Spleen (tissue), 11 donors: ENCODE measurements around the gene RAB39B. TPM values are rescaled to one million over a fixed set of nuclear protein-coding genes. Genes with fewer than 3 reads are reported as not detected.

ENCODE experiments used
- DNase-seq: peaks from one replicate; pipeline ENCODE4 v3.0.0-alpha.2; 2020
- H3K27ac ChIP-seq, 8 donors: fragments of 200-600 bp; sonication (generic) in 7 of 8; 1 replicate in 4 of 8; 2 replicates in 4 of 8; pipeline versions ENCODE4 v1.5.0 to v1.8.0; 2016 to 2021; ENCODE audit warnings: inconsistent platforms in 4 of 8, mild to moderate bottlenecking in 4 of 8, moderate library complexity in 1 of 8
- H3K27me3 ChIP-seq, 7 donors: fragments of 200-600 bp; sonication (generic) in 6 of 7; replicated peaks in 1 of 7; 1 replicate in 4 of 7; 2 replicates in 3 of 7; pipeline versions ENCODE4 v1.5.0 to v1.8.0; 2016 to 2021; ENCODE audit warnings: inconsistent platforms in 3 of 7, mild to moderate bottlenecking in 1 of 7
- H3K36me3 ChIP-seq, 6 donors: fragments of 200-600 bp; sonication (generic) in 5 of 6; 1 replicate in 4 of 6; 2 replicates in 2 of 6; pipeline versions ENCODE4 v1.5.0 to v1.8.0; 2016 to 2021; ENCODE audit warnings: inconsistent platforms in 2 of 6
- H3K4me1 ChIP-seq, 6 donors: fragments of 200-600 bp; sonication (generic) in 5 of 6; 1 replicate in 3 of 6; 2 replicates in 3 of 6; pipeline versions ENCODE4 v1.5.0 to v1.8.0; 2016 to 2021; ENCODE audit warnings: inconsistent platforms in 3 of 6
- H3K4me3 ChIP-seq, 8 donors: fragments of 200-600 bp; sonication (generic) in 7 of 8; 1 replicate in 4 of 8; 2 replicates in 4 of 8; pipeline versions ENCODE4 v1.5.0 to v1.8.0; 2016 to 2021; ENCODE audit warnings: inconsistent platforms in 4 of 8, mild to moderate bottlenecking in 4 of 8, moderate library complexity in 2 of 8
- H3K9me3 ChIP-seq, 8 donors: fragments of 200-600 bp; sonication (generic) in 7 of 8; 1 replicate in 4 of 8; 2 replicates in 4 of 8; pipeline versions ENCODE4 v1.5.0 to v1.8.0; 2016 to 2021; ENCODE audit warnings: inconsistent platforms in 4 of 8
- CTCF ChIP-seq, 11 experiments: fragments of 200-600 bp in 7 of 11; fragments of 450-650 bp in 4 of 11; sonication (generic) in 4 of 11; IDR thresholded peaks in 8 of 11; conservative IDR thresholded peaks in 3 of 11; 1 replicate in 7 of 11; 2 replicates in 4 of 11; pipeline versions ENCODE4 v1.4.0 to v1.8.0; 2016 to 2021; ENCODE audit warnings: antibody characterized with exemption in 11 of 11, inconsistent platforms in 4 of 11, mild to moderate bottlenecking in 1 of 11
- POLR2A ChIP-seq, 3 donors: fragments of 450-650 bp; IDR thresholded peaks; one replicate each; pipeline ENCODE4 v1.5.1; 2017; ENCODE audit warnings: antibody characterized with exemption in 3 of 3, mild to moderate bottlenecking in 1 of 3
- POLR2AphosphoS5 ChIP-seq, 3 donors: sonication (generic); formaldehyde crosslinking; IDR thresholded peaks; one replicate each; pipeline ENCODE4 v1.5.1; 2017; ENCODE audit warnings: antibody characterized with exemption in 3 of 3
- WGBS, 5 donors: extraction: QIAGEN DNeasy Blood & Tissue Kit in 3 of 5; methylation state at CpG; one replicate each; pipeline versions ENCODE4 v1.1.5 to v1.1.7; 2013 to 2018; 5-methylcytosine and 5-hydroxymethylcytosine counted together
- intact Hi-C: fragments of 100-400 bp; cut with DNase I; formaldehyde crosslinking; loops from one replicate; pipeline ENCODE4 v1.15.0; 2023; ENCODE audit warnings: low total_unique reads
- polyA plus RNA-seq, 3 donors: library from polyadenylated mRNA; stranded (reverse); fragments of 200-250 nt; gene quantifications; one replicate each; pipeline ENCODE4 v1.2.1, GENCODE V29; 2013
- total RNA-seq, 7 donors: library from RNA; depleted of rRNA in 3 of 7; stranded (reverse); fragments of >200 nt in 3 of 7; fragmentation: NEBNext Ultra II Directional in 4 of 7; extraction: Animal tissue kit (Norgen Biotek cat#: 25700) in 4 of 7; gene quantifications; one replicate each; pipeline versions ENCODE4 v1.1.0 to v1.2.1, GENCODE V29; 2016 to 2021
- donor health status: healthy with polysubstance abuse.
- donor health status: DM: no; HTN: no; CAD: no; lungs with moderate emphysema.
- donor health status: DM: no; HTN: no; CAD: no.
- donor health status: Bipolar disorder and iron deficiency.
- donor health status: healthy.
- donor health status: DM: no; HTN: no; CAD: no.
- donor health status: DM: yes; HTN: yes; CAD: no.

RAB39B gene
- total and polyA plus RNA-seq, 10 donors = 3.3 to 8.3 (median 4.2) TPM

DNA sequence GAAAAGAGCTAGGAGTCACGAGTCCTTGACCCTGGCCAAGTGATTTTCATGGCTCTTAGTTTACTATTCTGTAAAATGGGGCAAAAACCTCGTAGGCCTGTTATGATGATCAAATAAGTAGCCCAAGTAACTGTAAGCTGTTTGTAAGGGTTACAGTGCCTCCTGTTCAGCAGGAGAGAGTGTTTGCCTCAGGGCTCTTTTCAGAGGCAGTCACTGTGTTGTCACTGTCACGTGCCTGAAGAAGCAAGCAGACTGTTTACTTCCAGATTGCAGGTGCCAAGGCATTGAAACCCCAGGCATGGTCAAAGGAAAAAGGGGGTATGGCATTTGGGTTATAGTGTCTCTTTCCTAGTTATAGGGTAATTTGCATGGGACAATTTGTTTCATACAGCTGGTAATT, 4.5 kb downstream of the RAB39B start:
- TF ChIP-seq CTCF (IDR thresholded peaks at IDR 0.05 in 8 of 11, conservative IDR thresholded peaks at IDR 0.05 in 3 of 11) (no peak), POLR2AphosphoS5 (IDR thresholded peaks at IDR 0.05) (no peak), POLR2A (IDR thresholded peaks at IDR 0.05) (no peak)
- H3K4me3 ChIP-seq = no peak overlapping the region
- intact Hi-C loops = no loop called here
- no peaks in the 10 kb centered on the region for H3K27me3 ChIP-seq
- 52 to 100% (median 89%) methylated on average over 3 of the region's 3 CpGs for WGBS, 5 donors
- peaks cover 0 to 30% (median 12%) of the 10 kb centered on the region in 6 donors for H3K4me1 ChIP-seq
- no peak for DNase-seq
- peaks cover 0 to 7% (median 0%) of the 10 kb centered on the region in 6 donors for H3K36me3 ChIP-seq
- no peaks in the 10 kb centered on the region for H3K9me3 ChIP-seq
- no peak overlapping the region for H3K27ac ChIP-seq

- Histone ChIP-seq H3K27me3 (no peaks in the 10 kb centered on the region), H3K9me3 (no peaks in the 10 kb centered on the region), H3K4me3 (no peak overlapping the region), H3K4me1 (no peaks in the 10 kb centered on the region), H3K36me3 (no peaks in the 10 kb centered on the region), H3K27ac (no peak overlapping the region)
- DNase-seq = no peak
- intact Hi-C loops = no loop called here
- WGBS, 5 donors = 44 to 83% (median 71%) methylated on average over 1 of the region's 1 CpG
- TF ChIP-seq POLR2AphosphoS5 (IDR thresholded peaks at IDR 0.05) (no peak), CTCF (IDR thresholded peaks at IDR 0.05 in 8 of 11, conservative IDR thresholded peaks at IDR 0.05 in 3 of 11) (no peak), POLR2A (IDR thresholded peaks at IDR 0.05) (no peak)
Observed at GRCh38 chrX:155251391-155251790, 12.9 kb downstream of the RAB39B start.

DNA sequence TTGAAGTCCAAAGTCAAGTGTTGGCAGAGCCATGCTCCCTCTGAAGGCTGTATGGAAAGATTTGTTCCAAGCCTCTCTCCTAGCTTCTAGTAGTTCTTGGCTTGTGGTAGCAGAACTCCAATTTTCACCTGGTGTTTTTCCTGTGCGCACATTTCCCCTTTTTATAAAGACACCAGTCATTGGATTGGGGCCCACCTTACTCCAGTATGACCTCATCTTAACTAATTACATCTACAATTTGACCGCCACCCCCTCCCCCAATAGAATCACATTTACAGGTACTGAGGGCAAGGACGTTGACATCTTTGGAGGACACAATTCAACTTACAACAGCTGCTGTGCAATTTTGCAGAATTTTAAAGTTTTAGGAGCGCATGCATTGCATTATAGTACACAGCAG, 16.8 kb downstream of the RAB39B start:
- TF ChIP-seq POLR2A (IDR thresholded peaks at IDR 0.05) (no peak), POLR2AphosphoS5 (IDR thresholded peaks at IDR 0.05) (no peak), CTCF (IDR thresholded peaks at IDR 0.05 in 8 of 11, conservative IDR thresholded peaks at IDR 0.05 in 3 of 11) (no peak)
- Histone ChIP-seq H3K4me3 (no peak overlapping the region), H3K27me3 (no peaks in the 10 kb centered on the region), H3K27ac (no peak overlapping the region), H3K36me3 (no peaks in the 10 kb centered on the region), H3K9me3 (no peaks in the 10 kb centered on the region), H3K4me1 (no peaks in the 10 kb centered on the region)
- no peak for DNase-seq
- WGBS, 5 donors = 61 to 88% (median 80%) methylated on average over 4 of the region's 4 CpGs
- intact Hi-C loops = no loop called here

DNA sequence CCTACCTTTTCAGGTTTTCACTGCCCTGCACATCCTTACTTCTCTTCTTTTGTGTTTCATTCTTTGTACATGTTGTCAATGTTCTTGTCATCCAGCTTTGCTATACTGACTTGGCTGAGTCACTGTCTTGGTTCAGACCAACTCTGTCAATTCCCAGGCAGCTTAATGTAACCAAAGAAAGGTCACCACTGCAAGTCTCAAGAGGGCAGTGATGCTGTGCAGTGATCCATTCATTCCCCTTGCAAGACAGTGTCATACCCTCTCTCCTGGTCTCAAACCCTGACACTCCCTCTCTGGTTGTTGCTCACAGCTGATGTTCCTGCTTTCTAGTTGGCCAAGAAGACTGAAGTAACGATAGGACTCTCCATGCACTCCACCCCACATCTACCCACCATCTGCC, 17.5 kb downstream of the RAB39B start:
- Histone ChIP-seq H3K27ac (no peak overlapping the region), H3K4me1 (no peaks in the 10 kb centered on the region), H3K9me3 (no peaks in the 10 kb centered on the region), H3K27me3 (no peaks in the 10 kb centered on the region), H3K36me3 (no peaks in the 10 kb centered on the region), H3K4me3 (no peak overlapping the region)
- 81 to 100% (median 89%) methylated on average over 1 of the region's 1 CpG for WGBS, 5 donors
- DNase-seq = no peak
- intact Hi-C loops = no loop called here
- TF ChIP-seq POLR2AphosphoS5 (IDR thresholded peaks at IDR 0.05) (no peak), POLR2A (IDR thresholded peaks at IDR 0.05) (no peak), CTCF (IDR thresholded peaks at IDR 0.05 in 8 of 11, conservative IDR thresholded peaks at IDR 0.05 in 3 of 11) (no peak)
